ENCODE measurements around the gene TOP3A.

GRCh38 chr17:18240449-18240848, 74.3 kb downstream of the TOP3A start:
- no peak for TF ChIP-seq CTCF (IDR thresholded peaks at IDR 0.05; ENCODE audit: low read length)
- no peak for TF ChIP-seq EZH2 (IDR thresholded peaks at IDR 0.05; ENCODE audit: borderline replicate concordance, low read length)
